Neural cell (in vitro differentiated cells): ENCODE data around the gene SLC34A3. TPM values are rescaled to one million over a fixed set of nuclear protein-coding genes. Genes with fewer than 3 reads are reported as not detected.

Experiments
- H2AFZ ChIP-seq: fragments of 200-600, 300-800 bp; sonication (generic), shearing (Covaris generic); 2 replicates; pipeline ENCODE4 v1.6.0; 2014; ENCODE audit warnings: low read depth, mild to moderate bottlenecking, antibody characterized with exemption, low read length, moderate library complexity
- H3F3A ChIP-seq: fragments of 200-600 bp; shearing (Covaris generic); 2 replicates; pipeline ENCODE4 v1.6.1; 2016; ENCODE audit warnings: mild to moderate bottlenecking, moderate library complexity, mixed read lengths, antibody characterized with exemption, low read length; ENCODE audit not compliant: insufficient read depth, poor library complexity, severe bottlenecking
- H3K27ac ChIP-seq: fragments of 200-600, 300-800 bp; sonication (generic), shearing (Covaris generic); 2 replicates; pipeline ENCODE4 v1.5.1; 2014; ENCODE audit warnings: mild to moderate bottlenecking, low read length, moderate library complexity
- H3K27me3 ChIP-seq: fragments of 300-800, 200-600 bp; sonication (generic), shearing (Covaris generic); 2 replicates; pipeline ENCODE4 v1.6.0; 2014; ENCODE audit warnings: mild to moderate bottlenecking, low read depth, low read length, moderate library complexity; ENCODE audit not compliant: insufficient read depth
- H3K36me3 ChIP-seq: fragments of 300-800, 200-600 bp; sonication (generic), shearing (Covaris generic); 2 replicates; pipeline ENCODE4 v1.5.1; 2014; ENCODE audit warnings: mild to moderate bottlenecking, antibody characterized with exemption, low read length, moderate library complexity; ENCODE audit not compliant: insufficient read depth
- H3K4me2 ChIP-seq: fragments of 300-800, 200-600 bp; sonication (generic), shearing (Covaris generic); 2 replicates; pipeline ENCODE4 v1.6.0; 2014; ENCODE audit warnings: mild to moderate bottlenecking, low read length
- H3K4me3 ChIP-seq: fragments of 300-800, 200-600 bp; sonication (generic), shearing (Covaris generic); 2 replicates; pipeline ENCODE4 v1.5.1; 2014; ENCODE audit warnings: mild to moderate bottlenecking, low read length, moderate library complexity
- H3K79me2 ChIP-seq: fragments of 200-600 bp; shearing (Covaris generic); replicated peaks from 2 replicates; pipeline ENCODE4 v1.6.0; 2014; ENCODE audit warnings: mild to moderate bottlenecking, low read length, moderate library complexity; ENCODE audit not compliant: insufficient read depth
- H3K9ac ChIP-seq: fragments of 300-800, 200-600 bp; sonication (generic), shearing (Covaris generic); 2 replicates; pipeline ENCODE4 v1.6.1; 2016; ENCODE audit warnings: mild to moderate bottlenecking, low read length, mixed read lengths
- H3K9me2 ChIP-seq: fragments of 200-600 bp; shearing (Covaris generic); 2 replicates; pipeline ENCODE4 v1.6.1; 2016; ENCODE audit warnings: mild to moderate bottlenecking, low read length, mixed read lengths; ENCODE audit not compliant: insufficient read depth
- H3K9me3 ChIP-seq: fragments of 200-600, 300-800 bp; sonication (generic), shearing (Covaris generic); 2 replicates; pipeline ENCODE4 v1.6.1; 2016; ENCODE audit warnings: mild to moderate bottlenecking, mixed run types, low read length, moderate library complexity, mixed read lengths
- H4K20me1 ChIP-seq: fragments of 200-600 bp; shearing (Covaris generic); 2 replicates; pipeline ENCODE4 v1.6.1; 2016; ENCODE audit warnings: mild to moderate bottlenecking, mixed run types; ENCODE audit not compliant: insufficient read depth
- EP300 ChIP-seq: fragments of 450-650 bp; conservative IDR thresholded peaks from 2 replicates; pipeline ENCODE4 v1.6.1; 2014; ENCODE audit warnings: antibody characterized with exemption, mild to moderate bottlenecking, moderate library complexity; ENCODE audit not compliant: poor library complexity, severe bottlenecking
- EZH2 ChIP-seq: fragments of 200-600, 300-800 bp; shearing (Covaris generic), sonication (generic); IDR thresholded peaks from 2 replicates; pipeline ENCODE4 v1.6.1; 2014; ENCODE audit warnings: antibody characterized with exemption, low read length, borderline replicate concordance, mild to moderate bottlenecking; ENCODE audit not compliant: insufficient read depth, poor library complexity, severe bottlenecking
- MXI1 ChIP-seq: fragments of 450-650 bp; conservative IDR thresholded peaks from 2 replicates; pipeline ENCODE4 v1.6.1; 2014; ENCODE audit warnings: antibody characterized with exemption, mild to moderate bottlenecking; ENCODE audit not compliant: poor library complexity, severe bottlenecking
- POLR2AphosphoS5 ChIP-seq: IDR thresholded peaks from 2 replicates; pipeline ENCODE4 v1.6.1; 2012
- RAD21 ChIP-seq: fragments of 450-650 bp; conservative IDR thresholded peaks from 2 replicates; pipeline ENCODE4 v1.6.1; 2014; ENCODE audit warnings: antibody characterized with exemption, mild to moderate bottlenecking, moderate library complexity
- SMC3 ChIP-seq: fragments of 450-650 bp; conservative IDR thresholded peaks from 2 replicates; pipeline ENCODE4 v1.6.1; 2014; ENCODE audit warnings: antibody characterized with exemption, mild to moderate bottlenecking, moderate library complexity; ENCODE audit not compliant: poor library complexity
- TAF1 ChIP-seq: IDR thresholded peaks from 2 replicates; pipeline ENCODE4 v1.6.1; 2012; ENCODE audit warnings: low read depth
- polyA plus RNA-seq: library from polyadenylated mRNA; depleted of rRNA; stranded (reverse); fragments of >200 nt; gene quantifications from 2 replicates; pipeline ENCODE4 v1.2.3, GENCODE V29; 2014
- TF ChIP-seq, protein P1 (sequence below): fragments of 450-650 bp; IDR thresholded peaks from 2 replicates; pipeline ENCODE4 v1.5.1; 2014; ENCODE audit warnings: antibody characterized with exemption, mild to moderate bottlenecking, moderate library complexity; ENCODE audit not compliant: poor library complexity, severe bottlenecking
- TF ChIP-seq, protein P2 (sequence below): IDR thresholded peaks from 2 replicates; pipeline ENCODE4 v1.6.1; 2012; ENCODE audit warnings: borderline replicate concordance

SLC34A3 gene
- polyA plus RNA-seq, 1 donor from 2014 or later: 0.27 TPM

DNA sequence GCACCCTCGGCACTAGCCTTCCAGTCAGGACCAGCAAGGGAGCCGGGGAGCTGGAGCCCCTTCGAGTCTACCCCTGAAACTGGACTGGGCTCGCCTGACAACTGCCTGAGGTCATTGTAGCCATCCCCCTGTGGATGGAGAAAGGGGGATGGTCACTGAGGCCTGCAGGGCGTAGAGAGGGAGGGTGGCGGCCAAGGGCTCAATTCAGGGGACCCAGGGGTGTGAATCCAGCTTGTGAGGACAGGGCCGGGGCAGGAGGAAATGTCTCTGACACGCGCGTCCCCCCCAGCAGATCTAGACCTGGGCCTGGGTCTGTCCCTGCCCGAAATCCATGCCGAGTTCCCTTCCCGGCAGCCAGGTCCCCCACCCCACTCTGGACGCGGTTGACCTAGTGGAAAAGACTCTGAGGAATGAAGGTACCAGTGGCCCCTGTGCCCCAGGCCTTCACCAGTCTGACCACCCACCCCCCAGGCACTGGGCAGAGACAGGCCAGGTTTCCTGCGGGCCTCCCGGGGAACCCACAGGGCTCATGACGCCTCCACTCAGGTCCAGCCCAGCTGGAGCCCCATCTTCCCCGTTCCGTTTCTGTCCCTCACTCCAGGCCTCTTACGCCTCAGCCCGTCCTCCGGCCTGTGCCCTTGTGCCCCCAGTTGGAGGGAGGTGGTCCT is 805 bp downstream of the SLC34A3 start:
- no peaks in the 10 kb centered on the region for H4K20me1 ChIP-seq
- H3K27ac ChIP-seq: no peak overlapping the region
- H3K4me3 ChIP-seq: no peak overlapping the region
- no peaks in the 10 kb centered on the region for H3F3A ChIP-seq
- H3K9me3 ChIP-seq: no peaks in the 10 kb centered on the region
- H3K9me2 ChIP-seq: no peaks in the 10 kb centered on the region
- H3K27me3 ChIP-seq: no peaks in the 10 kb centered on the region
- TF ChIP-seq RAD21 (no peak), EZH2 (no peak), MXI1 (no peak), POLR2AphosphoS5 (no peak), TAF1 (no peak), SMC3 (no peak), EP300 (no peak)
- TF ChIP-seq, protein P1, sequence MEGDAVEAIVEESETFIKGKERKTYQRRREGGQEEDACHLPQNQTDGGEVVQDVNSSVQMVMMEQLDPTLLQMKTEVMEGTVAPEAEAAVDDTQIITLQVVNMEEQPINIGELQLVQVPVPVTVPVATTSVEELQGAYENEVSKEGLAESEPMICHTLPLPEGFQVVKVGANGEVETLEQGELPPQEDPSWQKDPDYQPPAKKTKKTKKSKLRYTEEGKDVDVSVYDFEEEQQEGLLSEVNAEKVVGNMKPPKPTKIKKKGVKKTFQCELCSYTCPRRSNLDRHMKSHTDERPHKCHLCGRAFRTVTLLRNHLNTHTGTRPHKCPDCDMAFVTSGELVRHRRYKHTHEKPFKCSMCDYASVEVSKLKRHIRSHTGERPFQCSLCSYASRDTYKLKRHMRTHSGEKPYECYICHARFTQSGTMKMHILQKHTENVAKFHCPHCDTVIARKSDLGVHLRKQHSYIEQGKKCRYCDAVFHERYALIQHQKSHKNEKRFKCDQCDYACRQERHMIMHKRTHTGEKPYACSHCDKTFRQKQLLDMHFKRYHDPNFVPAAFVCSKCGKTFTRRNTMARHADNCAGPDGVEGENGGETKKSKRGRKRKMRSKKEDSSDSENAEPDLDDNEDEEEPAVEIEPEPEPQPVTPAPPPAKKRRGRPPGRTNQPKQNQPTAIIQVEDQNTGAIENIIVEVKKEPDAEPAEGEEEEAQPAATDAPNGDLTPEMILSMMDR: no peak
- TF ChIP-seq, protein P2, sequence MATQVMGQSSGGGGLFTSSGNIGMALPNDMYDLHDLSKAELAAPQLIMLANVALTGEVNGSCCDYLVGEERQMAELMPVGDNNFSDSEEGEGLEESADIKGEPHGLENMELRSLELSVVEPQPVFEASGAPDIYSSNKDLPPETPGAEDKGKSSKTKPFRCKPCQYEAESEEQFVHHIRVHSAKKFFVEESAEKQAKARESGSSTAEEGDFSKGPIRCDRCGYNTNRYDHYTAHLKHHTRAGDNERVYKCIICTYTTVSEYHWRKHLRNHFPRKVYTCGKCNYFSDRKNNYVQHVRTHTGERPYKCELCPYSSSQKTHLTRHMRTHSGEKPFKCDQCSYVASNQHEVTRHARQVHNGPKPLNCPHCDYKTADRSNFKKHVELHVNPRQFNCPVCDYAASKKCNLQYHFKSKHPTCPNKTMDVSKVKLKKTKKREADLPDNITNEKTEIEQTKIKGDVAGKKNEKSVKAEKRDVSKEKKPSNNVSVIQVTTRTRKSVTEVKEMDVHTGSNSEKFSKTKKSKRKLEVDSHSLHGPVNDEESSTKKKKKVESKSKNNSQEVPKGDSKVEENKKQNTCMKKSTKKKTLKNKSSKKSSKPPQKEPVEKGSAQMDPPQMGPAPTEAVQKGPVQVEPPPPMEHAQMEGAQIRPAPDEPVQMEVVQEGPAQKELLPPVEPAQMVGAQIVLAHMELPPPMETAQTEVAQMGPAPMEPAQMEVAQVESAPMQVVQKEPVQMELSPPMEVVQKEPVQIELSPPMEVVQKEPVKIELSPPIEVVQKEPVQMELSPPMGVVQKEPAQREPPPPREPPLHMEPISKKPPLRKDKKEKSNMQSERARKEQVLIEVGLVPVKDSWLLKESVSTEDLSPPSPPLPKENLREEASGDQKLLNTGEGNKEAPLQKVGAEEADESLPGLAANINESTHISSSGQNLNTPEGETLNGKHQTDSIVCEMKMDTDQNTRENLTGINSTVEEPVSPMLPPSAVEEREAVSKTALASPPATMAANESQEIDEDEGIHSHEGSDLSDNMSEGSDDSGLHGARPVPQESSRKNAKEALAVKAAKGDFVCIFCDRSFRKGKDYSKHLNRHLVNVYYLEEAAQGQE: no peak
- no peak overlapping the region for H2AFZ ChIP-seq
- no peaks in the 10 kb centered on the region for H3K36me3 ChIP-seq
- no peaks in the 10 kb centered on the region for H3K79me2 ChIP-seq
- H3K9ac ChIP-seq: no peak overlapping the region
- H3K4me2 ChIP-seq: no peak overlapping the region

DNA sequence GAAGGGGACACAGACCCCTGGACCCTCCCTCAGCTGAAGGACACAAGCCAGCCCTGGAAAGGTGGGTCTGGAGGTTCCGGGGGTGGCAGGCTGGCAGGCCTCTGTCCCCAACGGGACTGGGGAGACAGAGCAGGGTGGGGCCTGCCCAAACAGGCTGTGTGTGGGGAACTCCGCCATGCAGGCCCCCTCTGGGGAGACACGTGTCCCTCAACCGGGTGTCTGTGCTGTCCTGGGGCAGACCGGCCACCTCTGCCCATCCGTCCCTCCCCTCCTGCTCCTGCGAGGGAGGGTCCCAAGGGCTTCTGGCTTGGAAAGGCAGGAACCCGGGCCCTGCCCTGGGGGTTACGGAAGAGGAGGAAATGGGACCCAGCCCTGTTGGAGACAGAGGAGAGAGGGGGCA is 1.4 kb downstream of the SLC34A3 start:
- no peaks in the 10 kb centered on the region for H3K36me3 ChIP-seq
- no peak overlapping the region for H3K9ac ChIP-seq
- H3K9me2 ChIP-seq: no peaks in the 10 kb centered on the region
- H3K4me3 ChIP-seq: no peak overlapping the region
- no peak overlapping the region for H3K4me2 ChIP-seq
- no peaks in the 10 kb centered on the region for H3F3A ChIP-seq
- H4K20me1 ChIP-seq: no peaks in the 10 kb centered on the region
- H3K9me3 ChIP-seq: no peaks in the 10 kb centered on the region
- no peaks in the 10 kb centered on the region for H3K27me3 ChIP-seq
- no peak overlapping the region for H2AFZ ChIP-seq
- no peak overlapping the region for H3K27ac ChIP-seq
- TF ChIP-seq EZH2 (no peak), SMC3 (no peak)
- TF ChIP-seq, protein P2: no peak
- H3K79me2 ChIP-seq: no peaks in the 10 kb centered on the region
